GM12878 (cell line): ENCODE data around the gene SFSWAP.
"Not testable (repeated sequence)": the region's sequence is repeated elsewhere in the genome, so short reads cannot be mapped to it uniquely, and the experiment has no call there.

Experiments
- CEBPB ChIP-seq, 2 experiments: fragments of 150-350 bp in 1 of 2; IDR thresholded peaks; 2 replicates each; pipeline ENCODE4 v1.6.1; 2012 to 2014; ENCODE audit warnings: low read depth in 2 of 2, low read length in 2 of 2, borderline replicate concordance in 1 of 2, inconsistent platforms in 1 of 2
- CREB1 ChIP-seq: IDR thresholded peaks from 2 replicates; pipeline ENCODE4 v1.6.1; 2012; ENCODE audit warnings: low read depth, mild to moderate bottlenecking, inconsistent platforms
- CTCF ChIP-seq, 3 experiments: IDR thresholded peaks in 2 of 3; conservative IDR thresholded peaks in 1 of 3; 2 replicates each; pipeline ENCODE4 v1.5.1; 2011; ENCODE audit warnings: low read depth in 3 of 3, low read length in 3 of 3, mild to moderate bottlenecking in 3 of 3, control low read depth in 2 of 3, moderate library complexity in 2 of 3, inconsistent platforms in 1 of 3, mixed read lengths in 1 of 3; ENCODE audit not compliant: control insufficient read depth in 2 of 3, insufficient read depth in 1 of 3; ENCODE audit errors: extremely low read depth in 1 of 3
- EP300 ChIP-seq, 2 experiments: fragments of 150-350 bp in 1 of 2; IDR thresholded peaks; 2 replicates each; pipeline ENCODE4 v1.6.1; 2011 to 2012; ENCODE audit warnings: low read depth in 2 of 2, low read length in 2 of 2, borderline replicate concordance in 1 of 2, improper control_type of control experiment in 1 of 2, inconsistent platforms in 1 of 2; ENCODE audit not compliant: control insufficient read depth in 1 of 2
- EZH2 ChIP-seq: IDR thresholded peaks from 2 replicates; pipeline ENCODE4 v1.6.1; 2012; ENCODE audit warnings: low read depth, mild to moderate bottlenecking, control low read depth, inconsistent platforms, low read length, borderline replicate concordance; ENCODE audit not compliant: control insufficient read depth
- JUND ChIP-seq: IDR thresholded peaks from 2 replicates; pipeline ENCODE4 v1.6.1; 2012; ENCODE audit warnings: low read depth, mild to moderate bottlenecking, low read length, improper control_type of control experiment, moderate library complexity
- MEF2A ChIP-seq: IDR thresholded peaks from 2 replicates; pipeline ENCODE4 v1.6.1; 2011; ENCODE audit warnings: low read depth, mild to moderate bottlenecking, low read length, moderate library complexity; ENCODE audit not compliant: insufficient read depth
- MEF2B ChIP-seq: fragments of 450-650 bp; IDR thresholded peaks from 2 replicates; pipeline ENCODE4 v1.6.1; 2018; ENCODE audit warnings: mild to moderate bottlenecking, moderate library complexity; ENCODE audit not compliant: partially characterized antibody, poor library complexity, severe bottlenecking
- NFYB ChIP-seq: IDR thresholded peaks from 2 replicates; pipeline ENCODE4 v1.6.1; 2011; ENCODE audit warnings: low read depth, mild to moderate bottlenecking, low read length, improper control_type of control experiment, moderate library complexity; ENCODE audit not compliant: insufficient read depth
- SUZ12 ChIP-seq: fragments of 200-600 bp; sonication (generic); IDR thresholded peaks from one replicate; pipeline ENCODE4 v1.6.1; 2018; ENCODE audit warnings: antibody characterized with exemption, mild to moderate bottlenecking; ENCODE audit not compliant: unreplicated experiment
- TCF12 ChIP-seq: IDR thresholded peaks from 2 replicates; pipeline ENCODE4 v1.6.1; 2011; ENCODE audit warnings: low read depth, mild to moderate bottlenecking, low read length
- USF1 ChIP-seq: IDR thresholded peaks from 2 replicates; pipeline ENCODE4 v1.6.1; 2011; ENCODE audit warnings: borderline replicate concordance, low read depth, mild to moderate bottlenecking, moderate library complexity, mixed read lengths, low read length; ENCODE audit not compliant: insufficient read depth; ENCODE audit errors: extremely low read length
- ZBTB11 ChIP-seq: fragments of 450-650 bp; formaldehyde crosslinking; IDR thresholded peaks from 2 replicates; pipeline ENCODE4 v1.5.0; 2022; ENCODE audit warnings: mild to moderate bottlenecking, missing genetic modification characterization

DNA sequence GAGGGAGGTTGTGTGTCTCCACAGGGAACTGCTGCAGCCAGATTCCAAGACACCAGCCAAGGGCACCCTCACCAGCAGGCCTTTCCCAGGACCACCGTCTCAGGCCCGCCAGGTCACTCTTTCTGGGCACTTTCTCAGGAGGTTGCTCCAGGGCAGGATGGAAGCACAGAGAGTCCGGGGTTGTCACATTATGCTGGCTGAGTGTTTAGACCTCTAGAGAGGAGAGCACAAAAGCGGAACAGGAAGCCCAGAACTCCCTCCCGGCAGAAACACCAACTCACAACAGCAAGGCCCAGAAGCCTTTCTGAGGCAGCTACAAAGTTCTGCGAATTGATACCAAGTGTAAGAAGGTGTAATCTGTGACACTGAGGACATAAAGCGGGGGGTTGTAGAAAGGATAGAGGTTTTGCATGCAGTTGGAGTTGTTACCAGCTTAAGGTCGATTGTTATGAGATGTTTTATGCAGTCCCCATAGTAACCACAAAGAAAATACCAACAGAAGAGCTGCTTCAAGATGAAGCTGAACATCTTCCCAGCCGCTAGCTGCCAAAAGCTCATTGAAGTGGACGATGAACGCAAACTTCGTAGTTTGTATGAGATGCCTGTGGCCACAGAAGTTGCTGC lies 43.8 kb upstream of the SFSWAP start:
- TF ChIP-seq CTCF (IDR thresholded peaks at IDR 0.05 in 2 of 3, conservative IDR thresholded peaks at IDR 0.05 in 1 of 3; ENCODE audit: control insufficient read depth in 2 of 3, extremely low read depth in 1 of 3, insufficient read depth in 1 of 3, low read depth in 3 of 3, low read length in 3 of 3); CREB1; TCF12; EP300 (IDR thresholded peaks at IDR 0.05; ENCODE audit: borderline replicate concordance in 1 of 2, control insufficient read depth in 1 of 2, low read depth in 2 of 2, low read length in 2 of 2); EZH2; USF1; ZBTB11 (CRISPR knock-in tag); NFYB; MEF2A; MEF2B; CEBPB (IDR thresholded peaks at IDR 0.05; ENCODE audit: borderline replicate concordance in 1 of 2, low read depth in 2 of 2, low read length in 2 of 2); SUZ12; JUND: not testable (repeated sequence)
